GM10266 (cell line): ENCODE measurements around the gene FBLN7.

ENCODE experiments used
- DNase-seq: peaks from one replicate; pipeline ENCODE4 v3.0.0; 2012; ENCODE audit errors: extremely low spot score
- TF ChIP-seq, protein P1 (sequence below): IDR thresholded peaks from 2 replicates; pipeline ENCODE4 v1.5.1; 2012; ENCODE audit warnings: mild to moderate bottlenecking, low read depth; ENCODE audit not compliant: control insufficient read depth, insufficient read depth; ENCODE audit errors: missing control alignments

Gene FBLN7

DNA sequence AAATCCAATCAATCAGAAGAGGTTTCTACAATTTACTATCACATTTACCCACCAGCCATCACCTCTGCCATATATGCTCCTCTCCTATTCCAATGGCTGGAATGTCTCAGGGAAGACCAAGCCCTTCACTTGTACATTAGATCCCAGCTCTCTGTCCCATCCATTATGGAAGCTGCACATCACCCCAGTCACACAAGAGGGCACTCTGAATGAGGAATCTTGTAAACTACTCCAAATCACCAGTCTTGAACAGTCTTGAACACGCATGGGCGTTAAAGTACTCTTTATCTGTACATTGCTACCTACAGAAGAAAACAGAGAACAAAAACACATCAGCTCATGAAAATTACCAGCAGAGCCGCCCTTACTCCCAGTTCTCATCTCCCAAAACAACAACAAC, 78.0 kb downstream of the FBLN7 start:
- TF ChIP-seq, protein P1, sequence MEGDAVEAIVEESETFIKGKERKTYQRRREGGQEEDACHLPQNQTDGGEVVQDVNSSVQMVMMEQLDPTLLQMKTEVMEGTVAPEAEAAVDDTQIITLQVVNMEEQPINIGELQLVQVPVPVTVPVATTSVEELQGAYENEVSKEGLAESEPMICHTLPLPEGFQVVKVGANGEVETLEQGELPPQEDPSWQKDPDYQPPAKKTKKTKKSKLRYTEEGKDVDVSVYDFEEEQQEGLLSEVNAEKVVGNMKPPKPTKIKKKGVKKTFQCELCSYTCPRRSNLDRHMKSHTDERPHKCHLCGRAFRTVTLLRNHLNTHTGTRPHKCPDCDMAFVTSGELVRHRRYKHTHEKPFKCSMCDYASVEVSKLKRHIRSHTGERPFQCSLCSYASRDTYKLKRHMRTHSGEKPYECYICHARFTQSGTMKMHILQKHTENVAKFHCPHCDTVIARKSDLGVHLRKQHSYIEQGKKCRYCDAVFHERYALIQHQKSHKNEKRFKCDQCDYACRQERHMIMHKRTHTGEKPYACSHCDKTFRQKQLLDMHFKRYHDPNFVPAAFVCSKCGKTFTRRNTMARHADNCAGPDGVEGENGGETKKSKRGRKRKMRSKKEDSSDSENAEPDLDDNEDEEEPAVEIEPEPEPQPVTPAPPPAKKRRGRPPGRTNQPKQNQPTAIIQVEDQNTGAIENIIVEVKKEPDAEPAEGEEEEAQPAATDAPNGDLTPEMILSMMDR = no peak
- no peak for DNase-seq

DNA sequence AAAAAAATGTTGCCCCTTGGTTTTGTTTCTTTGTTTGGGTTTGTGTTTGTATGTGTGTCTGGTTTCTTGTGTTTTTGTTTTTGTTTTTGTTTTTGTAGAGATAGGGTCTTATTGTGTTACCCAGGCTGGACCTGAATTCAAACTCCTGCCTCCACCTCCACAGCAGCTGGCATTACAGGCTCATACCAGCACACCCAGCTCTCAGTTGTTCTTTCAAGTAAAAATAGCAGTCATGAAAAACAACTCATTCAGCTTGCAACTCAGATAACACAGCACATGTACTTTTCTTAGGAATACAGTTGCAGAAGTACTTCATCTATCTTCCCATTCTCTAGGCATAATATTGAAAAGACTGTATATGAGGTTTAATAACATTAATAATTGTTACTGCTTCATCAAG, 79.7 kb downstream of the FBLN7 start:
- TF ChIP-seq, protein P1 = no peak
- no peak for DNase-seq

DNA sequence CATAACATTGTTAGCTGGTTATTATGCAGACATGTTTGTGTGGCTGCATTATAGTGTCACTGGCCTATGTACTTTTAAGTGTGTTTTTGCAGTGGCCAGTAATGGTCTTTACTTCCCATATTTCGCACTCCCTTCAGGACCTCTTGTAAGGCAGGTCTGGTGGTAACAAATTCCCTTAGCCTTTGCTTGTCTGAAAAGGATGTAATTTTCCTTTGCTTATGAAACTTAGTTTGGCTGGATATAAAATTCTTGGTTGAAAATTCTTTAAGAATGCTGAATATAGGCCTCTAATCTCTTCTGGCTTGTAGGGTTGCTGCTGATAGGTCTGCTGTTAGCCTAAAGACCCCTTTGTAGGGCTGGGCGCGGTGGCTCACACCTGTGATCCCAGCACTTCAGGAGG, 82.0 kb downstream of the FBLN7 start:
- DNase-seq = no peak
- TF ChIP-seq, protein P1 = no peak

DNA sequence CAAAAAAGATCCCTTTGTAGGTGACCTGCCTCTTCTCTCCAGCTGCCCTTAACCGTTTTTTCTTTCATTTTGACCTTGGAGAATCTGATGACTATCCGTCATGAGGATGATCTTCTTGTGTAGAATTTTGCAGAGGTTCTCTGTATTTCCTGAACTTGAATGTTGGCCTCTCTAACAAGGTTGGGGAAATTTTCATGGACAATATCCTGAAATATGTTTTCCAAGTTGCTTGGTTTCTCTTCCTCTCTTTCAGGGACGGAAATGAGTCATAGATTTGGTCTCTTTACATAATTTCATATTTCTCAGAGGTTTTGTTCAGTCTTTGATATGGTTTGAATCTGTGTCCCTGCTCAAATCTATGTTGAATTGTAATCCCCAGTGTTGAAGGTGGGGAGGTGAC, 82.6 kb downstream of the FBLN7 start:
- TF ChIP-seq, protein P1 = no peak
- DNase-seq = no peak

DNA sequence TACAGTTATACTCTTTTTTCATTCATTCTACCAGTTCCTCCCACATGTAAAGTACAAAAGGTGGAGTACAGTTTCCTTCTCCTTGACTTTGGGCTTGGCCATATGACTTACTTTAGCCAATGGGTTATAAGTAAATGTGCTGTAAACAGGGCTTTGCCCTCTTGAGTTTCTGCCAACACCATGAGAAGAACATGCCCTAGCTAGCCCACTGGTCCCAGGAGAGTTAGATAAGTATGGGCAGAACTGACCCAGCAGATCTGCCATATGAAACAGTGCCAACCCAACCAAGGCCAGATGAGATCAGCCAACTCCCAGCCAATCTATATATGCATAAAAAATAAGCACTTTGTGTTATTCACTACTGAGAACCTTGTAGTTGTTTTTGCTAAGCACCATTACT, 91.2 kb downstream of the FBLN7 start:
- TF ChIP-seq, protein P1 = no peak
- no peak for DNase-seq

DNA sequence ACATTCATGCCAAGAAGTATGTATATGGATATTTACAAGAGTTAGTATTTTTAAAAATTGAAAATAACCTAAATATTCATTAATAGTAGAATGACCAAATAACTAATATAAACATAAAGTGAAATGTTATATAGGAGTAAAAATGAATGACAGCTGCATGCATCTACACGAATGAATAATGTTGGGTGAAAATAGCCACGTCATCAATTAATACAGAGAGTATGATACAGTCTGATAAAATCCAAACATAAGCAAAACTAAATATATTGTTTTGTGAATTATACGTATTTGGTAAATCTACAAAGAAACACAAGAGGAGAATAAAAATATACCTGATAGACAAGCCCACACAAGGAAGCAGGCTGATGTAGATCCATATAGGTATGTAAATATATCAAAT, 92.2 kb downstream of the FBLN7 start:
- TF ChIP-seq, protein P1 = no peak
- DNase-seq = no peak
